ENCODE data around the gene PTH2R.

DNA sequence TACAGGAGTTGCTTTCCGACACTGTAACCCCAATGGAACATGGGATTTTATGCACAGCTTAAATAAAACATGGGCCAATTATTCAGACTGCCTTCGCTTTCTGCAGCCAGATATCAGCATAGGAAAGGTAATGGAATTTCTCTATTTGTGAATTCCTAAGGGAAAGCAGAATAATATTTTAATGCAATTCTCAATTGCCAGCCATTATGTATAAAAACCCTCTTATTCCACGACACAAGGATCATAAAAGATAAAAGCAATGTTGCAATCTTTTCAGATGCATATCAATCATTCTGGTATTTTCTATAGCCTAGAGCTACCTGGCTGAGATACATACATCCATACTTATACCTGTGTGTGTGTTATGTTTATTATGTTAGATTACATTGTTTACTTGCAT lies 31.2 kb downstream of the PTH2R start:
- TF ChIP-seq CTCF (IDR thresholded peaks at IDR 0.05) (no peak), POLR2A (IDR thresholded peaks at IDR 0.05) (no peak)
